Panc1 (cell line): ENCODE data around the gene ERG. TPM values are rescaled to one million over a fixed set of nuclear protein-coding genes. Genes with fewer than 3 reads are reported as not detected.

Experiments used
- ATAC-seq: fragments of 200-7000 bp; cut with Tn5 transposase; 2 replicates; pipeline ENCODE4 v1.9.1; 2020; ENCODE audit warnings: mild to moderate bottlenecking, moderate library complexity
- BruUV-seq: library from RNA; stranded (reverse); fragments of 400-500 nt; replicated peaks from 2 replicates; lab custom pipeline; 2021; lab: Mats Ljungman, UMichigan
- CTCF ChIA-PET: fragments of 300-600 bp; sonication (Branson Sonifier 250); formaldehyde crosslinking; loops from one replicate; lab custom pipeline; 2022; ENCODE audit warnings: antibody characterized with exemption; lab: Charles Lee
- POLR2A ChIA-PET: fragments of 300-600 bp; sonication (Branson Sonifier 250); formaldehyde crosslinking; loops from one replicate; lab custom pipeline; 2022; ENCODE audit warnings: antibody characterized with exemption; lab: Charles Lee
- DNase-seq: peaks from one replicate; pipeline ENCODE4 v3.0.0-alpha.2; 2010; ENCODE audit warnings: low read depth, low spot score
- H3K27ac ChIP-seq: 2 replicates; pipeline ENCODE4 v1.5.1; 2011; ENCODE audit warnings: mild to moderate bottlenecking, low read length, inconsistent platforms
- H3K27me3 ChIP-seq: fragments of 200-500 bp; sonication (Bioruptor generic); 2 replicates; pipeline ENCODE4 v1.6.0; 2014; ENCODE audit warnings: low read length, inconsistent platforms; ENCODE audit not compliant: control insufficient read depth, insufficient read depth
- H3K36me3 ChIP-seq: fragments of 200-500 bp; sonication (Bioruptor generic); 2 replicates; pipeline ENCODE4 v1.5.1; 2014; ENCODE audit warnings: inconsistent platforms, mild to moderate bottlenecking, low read length, moderate library complexity; ENCODE audit not compliant: control insufficient read depth, insufficient read depth
- H3K4me1 ChIP-seq: 2 replicates; pipeline ENCODE4 v1.5.1; 2011; ENCODE audit warnings: inconsistent platforms, mild to moderate bottlenecking, low read length, moderate library complexity; ENCODE audit not compliant: control insufficient read depth, insufficient read depth
- H3K4me3 ChIP-seq, 2 experiments: 2 replicates each; pipeline ENCODE4 v1.5.1; 2011 to 2012; ENCODE audit warnings: low read depth in 2 of 2, low read length in 2 of 2, mild to moderate bottlenecking in 2 of 2, inconsistent platforms in 1 of 2, moderate library complexity in 1 of 2
- H3K9me3 ChIP-seq: fragments of 200-500 bp; sonication (Bioruptor generic); 2 replicates; pipeline ENCODE4 v1.5.1; 2014; ENCODE audit warnings: low read depth, mild to moderate bottlenecking, inconsistent platforms, low read length, moderate library complexity; ENCODE audit not compliant: control insufficient read depth, insufficient read depth
- CTCF ChIP-seq: fragments of 450-650 bp; IDR thresholded peaks from 2 replicates; pipeline ENCODE4 v1.5.1; 2017; ENCODE audit warnings: mild to moderate bottlenecking
- POLR2AphosphoS5 ChIP-seq: IDR thresholded peaks from 2 replicates; pipeline ENCODE4 v1.6.1; 2012; ENCODE audit warnings: mild to moderate bottlenecking, low read depth, low read length, moderate library complexity
- REST ChIP-seq, 2 experiments: IDR thresholded peaks; 2 replicates each; pipeline ENCODE4 v1.6.1; 2011 to 2012; ENCODE audit warnings: low read depth in 2 of 2, control low read depth in 1 of 2, low read length in 1 of 2, mild to moderate bottlenecking in 1 of 2, moderate library complexity in 1 of 2; ENCODE audit not compliant: insufficient read depth in 1 of 2
- SIN3A ChIP-seq: IDR thresholded peaks from 2 replicates; pipeline ENCODE4 v1.6.1; 2012; ENCODE audit warnings: low read depth, mild to moderate bottlenecking, low read length, moderate library complexity, borderline replicate concordance; ENCODE audit not compliant: insufficient read depth
- TCF7L2 ChIP-seq: IDR thresholded peaks from 2 replicates; pipeline ENCODE4 v1.6.1; 2011; ENCODE audit warnings: mild to moderate bottlenecking, low read depth, low read length, inconsistent platforms
- in situ Hi-C: cut with HindIII; loops from 2 replicates; pipeline ENCODE4 v1.10.0; 2016; ENCODE audit warnings: low sequenced_read_pairs, low pct_unique_long_range_greater_than_20kb
- intact Hi-C: fragments of 100-400 bp; cut with micrococcal nuclease; formaldehyde crosslinking; loops from one replicate; pipeline ENCODE4 v1.10.0; 2022; ENCODE audit not compliant: unreplicated experiment
- total RNA-seq: library from RNA; stranded (reverse); gene quantifications from one replicate; pipeline ENCODE4 v1.2.1, GENCODE V29; 2021; ENCODE audit not compliant: unreplicated experiment

The ERG gene
- total RNA-seq, 1 experiment from 2014 or later, result 0.49 TPM

- in situ Hi-C loops (no loop called here), intact Hi-C loops (loop anchor here (5.0 to 10.0 kb wide), 4 partner anchors 132 to 650 kb away; no protein-coding TSS in a partner anchor)
- no peak for TF ChIP-seq REST (IDR thresholded peaks at IDR 0.05; ENCODE audit: insufficient read depth in 1 of 2, low read depth in 2 of 2, low read length in 1 of 2)
- TF ChIP-seq CTCF, result no peak
- no peak for TF ChIP-seq POLR2AphosphoS5
- TF ChIP-seq TCF7L2, result no peak
- TF ChIP-seq SIN3A, result no peak
- no peak overlapping the region for H3K4me3 ChIP-seq
- DNase-seq (no peak), ATAC-seq (no peak)
- H3K27ac ChIP-seq, result no peak overlapping the region
- no peaks in the 10 kb centered on the region for H3K9me3 ChIP-seq
- ChIA-PET POLR2A (no interaction called here), CTCF (no interaction called here)
- H3K36me3 ChIP-seq, result no peaks in the 10 kb centered on the region
- no peaks in the 10 kb centered on the region for H3K4me1 ChIP-seq
- H3K27me3 ChIP-seq, result no peaks in the 10 kb centered on the region
- no TSS peak for BruUV-seq
These were observed 143.5 kb downstream of the ERG start for GRCh38 chr21:38354746-38355145.

- ChIA-PET POLR2A (no interaction called here), CTCF (no interaction called here)
- no peak for ATAC-seq
- H3K9me3 ChIP-seq, result no peaks in the 10 kb centered on the region
- H3K27me3 ChIP-seq, result no peaks in the 10 kb centered on the region
- no peaks in the 10 kb centered on the region for H3K36me3 ChIP-seq
- H3K4me3 ChIP-seq, result no peak overlapping the region
- no peak overlapping the region for H3K27ac ChIP-seq
- TF ChIP-seq SIN3A, result no peak
- TF ChIP-seq TCF7L2, result no peak
- TF ChIP-seq CTCF, result no peak
- TF ChIP-seq REST (IDR thresholded peaks at IDR 0.05; ENCODE audit: insufficient read depth in 1 of 2, low read depth in 2 of 2, low read length in 1 of 2), result no peak
- no peak for TF ChIP-seq POLR2AphosphoS5
- DNase-seq, result no peak
- BruUV-seq, result no TSS peak
- no peaks in the 10 kb centered on the region for H3K4me1 ChIP-seq
- intact Hi-C loops (loop anchor here (5.0 to 10.0 kb wide), 3 partner anchors 132 to 649 kb away; no protein-coding TSS in a partner anchor), in situ Hi-C loops (no loop called here)
These were observed 144.0 kb downstream of the ERG start for GRCh38 chr21:38354231-38354630.
